ENCODE measurements around the gene SRSF2.
"Not testable (repeated sequence)": the region's sequence is repeated elsewhere in the genome, so short reads cannot be mapped to it uniquely, and the experiment has no call there.

SRSF2 gene

DNA sequence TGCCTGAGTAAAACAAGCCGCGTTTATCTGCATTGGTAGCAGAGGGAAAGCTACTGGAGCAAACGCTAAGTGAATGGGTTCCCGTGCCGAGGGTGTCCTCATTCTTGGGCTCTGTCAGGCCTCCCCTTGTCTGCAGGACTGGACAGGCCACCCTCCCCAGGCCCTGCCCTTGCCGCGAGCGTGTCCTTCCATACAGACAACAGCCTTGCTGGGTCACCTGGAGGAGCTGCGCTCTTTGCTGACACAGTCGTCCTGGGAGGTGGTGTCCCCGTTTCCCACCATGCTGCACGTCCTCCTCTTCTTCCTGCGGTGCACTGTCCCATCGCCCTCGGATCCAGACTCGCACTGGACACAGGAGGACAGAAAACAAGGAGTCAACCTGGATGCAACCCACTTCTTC lies 18.6 kb downstream of the SRSF2 start:
- no peak overlapping the region for H3K4me3 ChIP-seq (ENCODE audit: low read length)
- TF ChIP-seq ZNF274 (IDR thresholded peaks at IDR 0.05; ENCODE audit: low read depth, low read length) = no peak

DNA sequence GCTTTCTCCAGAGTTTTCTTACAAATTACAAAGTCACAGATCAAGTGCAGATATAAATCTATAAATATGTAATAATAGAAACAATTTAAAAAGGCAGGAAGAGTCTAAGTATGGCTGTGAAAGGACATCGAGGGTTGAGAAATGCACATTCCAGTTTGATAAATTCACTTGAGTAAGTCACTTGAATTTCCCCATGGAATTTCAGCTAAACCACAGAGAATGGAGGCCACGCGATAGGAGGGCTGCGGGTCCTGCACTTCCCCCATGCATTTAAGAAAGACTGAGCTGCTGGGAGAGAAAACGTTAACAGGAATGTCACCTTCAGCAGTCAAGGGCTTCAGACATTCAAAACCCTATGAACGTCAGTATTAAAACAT lies 20.3 kb downstream of the SRSF2 start:
- no peak overlapping the region for H3K4me3 ChIP-seq (ENCODE audit: low read length)

DNA sequence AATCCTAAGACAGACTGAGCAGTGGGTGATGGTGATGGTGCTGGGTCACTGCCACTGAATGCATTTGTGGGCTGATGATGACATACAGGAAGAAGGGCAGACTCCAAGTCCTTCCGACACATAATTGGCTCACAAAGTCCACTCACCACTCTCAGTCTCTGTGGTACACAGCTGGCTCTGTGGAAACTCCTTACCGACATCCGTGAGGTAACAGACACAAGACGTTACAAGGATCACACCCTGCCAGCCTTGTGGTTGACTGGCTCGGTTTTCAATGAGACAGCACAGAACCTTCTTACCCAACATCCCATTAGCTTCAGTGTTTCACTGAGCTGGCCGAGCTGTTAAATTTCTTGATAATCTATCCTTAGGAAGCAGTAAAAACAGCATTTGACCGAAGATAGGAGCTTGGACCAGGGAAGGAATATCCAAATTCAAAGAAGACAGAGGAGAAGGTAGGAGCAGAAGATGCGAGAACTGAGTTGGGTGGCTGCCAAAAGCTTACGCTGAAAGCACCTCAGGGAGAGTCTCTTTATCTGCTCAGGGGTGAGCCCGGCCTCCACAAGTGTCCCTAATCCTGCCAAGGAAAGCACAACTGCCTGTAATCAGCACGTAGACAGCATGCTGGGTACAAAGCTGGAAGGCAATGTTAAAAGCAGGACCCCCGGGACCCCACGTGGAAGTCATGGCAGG lies 20.8 kb downstream of the SRSF2 start:
- TF ChIP-seq ZNF274 (IDR thresholded peaks at IDR 0.05; ENCODE audit: low read depth, low read length) = no peak
- H3K4me3 ChIP-seq (ENCODE audit: low read length) = no peak overlapping the region

More for the DNA sequence above, 20.3 kb downstream of the SRSF2 start:
- no peak for TF ChIP-seq ZNF274 (IDR thresholded peaks at IDR 0.05; ENCODE audit: low read depth, low read length)

DNA sequence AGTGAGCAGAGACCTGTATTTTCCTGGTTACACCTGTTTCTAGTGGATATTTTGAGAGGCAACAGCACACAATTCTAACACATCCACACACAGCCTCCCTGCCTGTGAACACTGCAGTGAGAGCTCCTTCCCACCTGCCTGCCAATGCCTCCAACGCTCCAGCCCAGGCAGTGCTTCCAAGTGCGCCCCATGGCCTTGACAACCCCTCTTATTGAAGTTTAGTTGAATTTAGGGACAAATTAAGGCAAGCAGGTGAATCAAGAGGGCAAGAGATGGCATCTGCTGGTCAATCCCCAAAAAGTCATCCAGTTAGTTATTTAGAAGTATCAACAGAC lies 21.7 kb downstream of the SRSF2 start:
- TF ChIP-seq ZNF274 (IDR thresholded peaks at IDR 0.05; ENCODE audit: low read depth, low read length) = no peak
- no peak overlapping the region for H3K4me3 ChIP-seq (ENCODE audit: low read length)

DNA sequence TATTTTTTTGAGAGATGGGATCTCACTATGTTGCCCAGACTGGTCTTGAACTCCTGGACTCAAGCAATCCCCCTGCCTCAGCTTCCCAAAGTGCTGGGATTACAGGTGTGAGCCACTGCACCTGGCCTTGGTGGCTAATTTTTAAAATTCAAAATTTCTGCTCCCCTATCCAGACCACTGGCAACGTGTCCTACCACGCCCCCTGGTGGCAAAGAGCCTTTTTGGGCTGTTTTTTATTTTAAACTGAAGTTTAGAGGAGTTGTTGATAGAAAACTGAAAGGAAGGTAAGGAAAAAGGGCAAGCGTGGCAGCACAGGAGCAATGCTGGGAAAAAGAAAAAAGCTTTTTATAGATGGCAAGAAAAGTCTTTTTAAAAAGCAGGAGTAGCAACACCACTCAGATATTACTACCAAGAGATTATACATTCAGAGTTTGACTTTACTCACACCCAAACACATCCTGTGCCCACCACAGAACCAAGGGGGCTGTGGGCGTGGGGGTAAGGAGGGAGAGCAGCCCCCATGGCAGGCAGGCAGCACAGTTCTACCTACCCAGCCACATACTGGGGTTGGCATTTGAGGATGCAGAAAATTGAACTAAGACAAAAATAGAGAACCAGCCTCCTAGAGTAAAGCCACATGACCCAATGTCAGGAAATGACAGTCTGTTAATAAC lies 22.2 kb downstream of the SRSF2 start:
- H3K4me3 ChIP-seq (ENCODE audit: low read length) = no peak overlapping the region

DNA sequence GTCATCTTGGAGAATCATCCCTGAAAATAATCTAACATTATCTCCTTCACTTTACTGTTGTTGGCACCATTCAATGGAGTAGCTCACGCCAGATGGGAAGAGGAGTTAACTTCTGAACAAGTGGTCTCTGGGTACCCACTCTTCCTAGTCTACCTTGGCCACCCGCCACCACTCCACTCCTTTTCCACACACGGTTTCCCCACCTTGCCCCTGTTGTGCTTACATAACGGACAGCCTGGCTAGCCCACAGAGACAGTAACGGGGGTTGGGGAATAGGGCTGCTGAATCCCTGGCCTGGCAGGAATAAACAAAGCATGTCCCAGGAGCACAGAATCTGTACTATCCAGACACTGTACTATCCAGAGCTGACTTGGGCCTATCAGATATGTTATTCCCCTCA lies 22.8 kb downstream of the SRSF2 start:
- TF ChIP-seq ZNF274 (IDR thresholded peaks at IDR 0.05; ENCODE audit: low read depth, low read length) = no peak
- H3K4me3 ChIP-seq (ENCODE audit: low read length) = no peak overlapping the region

More for the DNA sequence above, 22.2 kb downstream of the SRSF2 start:
- TF ChIP-seq ZNF274 (IDR thresholded peaks at IDR 0.05; ENCODE audit: low read depth, low read length) = no peak

DNA sequence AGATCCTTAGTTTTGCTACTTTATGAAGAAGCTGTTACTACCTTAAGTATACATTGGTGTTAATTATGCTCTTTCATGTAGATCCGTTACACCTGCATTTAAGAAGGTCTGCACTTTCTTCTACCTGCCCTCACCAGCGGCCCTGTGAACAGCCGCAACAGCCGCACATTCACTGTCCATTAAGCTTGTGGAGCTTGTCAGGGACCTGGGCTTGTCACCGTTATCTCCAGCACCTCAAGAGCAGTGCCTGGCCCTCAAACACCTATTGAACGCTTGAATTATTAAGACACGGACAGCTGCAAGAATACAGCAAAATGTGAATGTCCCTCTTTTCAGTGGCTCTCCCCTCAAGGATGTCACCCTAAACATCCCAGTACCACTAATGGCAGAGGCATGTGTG lies 23.4 kb downstream of the SRSF2 start:
- TF ChIP-seq ZNF274 (IDR thresholded peaks at IDR 0.05; ENCODE audit: low read depth, low read length) = no peak
- no peak overlapping the region for H3K4me3 ChIP-seq (ENCODE audit: low read length)

DNA sequence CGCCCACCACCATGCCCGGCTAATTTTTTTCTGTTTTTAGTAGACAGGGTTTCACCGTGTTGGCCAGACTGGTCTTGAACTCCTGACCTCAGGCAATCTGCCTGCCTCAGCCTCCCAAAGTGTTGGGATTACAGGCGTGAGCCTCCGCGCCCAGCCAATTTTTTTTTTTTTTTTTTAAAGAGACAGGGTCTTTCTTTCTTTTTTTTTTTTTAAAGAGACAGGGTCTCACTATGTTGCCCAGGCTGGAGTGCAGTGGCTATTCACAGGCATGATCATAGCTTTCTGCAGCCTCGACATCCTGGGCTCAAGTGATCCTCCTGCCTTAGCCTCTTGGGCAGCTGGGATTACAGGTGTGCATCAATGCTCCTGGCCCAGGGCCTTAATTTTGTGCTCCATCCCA lies 24.8 kb downstream of the SRSF2 start:
- not testable (repeated sequence) for H3K4me3 ChIP-seq (ENCODE audit: low read length)

DNA sequence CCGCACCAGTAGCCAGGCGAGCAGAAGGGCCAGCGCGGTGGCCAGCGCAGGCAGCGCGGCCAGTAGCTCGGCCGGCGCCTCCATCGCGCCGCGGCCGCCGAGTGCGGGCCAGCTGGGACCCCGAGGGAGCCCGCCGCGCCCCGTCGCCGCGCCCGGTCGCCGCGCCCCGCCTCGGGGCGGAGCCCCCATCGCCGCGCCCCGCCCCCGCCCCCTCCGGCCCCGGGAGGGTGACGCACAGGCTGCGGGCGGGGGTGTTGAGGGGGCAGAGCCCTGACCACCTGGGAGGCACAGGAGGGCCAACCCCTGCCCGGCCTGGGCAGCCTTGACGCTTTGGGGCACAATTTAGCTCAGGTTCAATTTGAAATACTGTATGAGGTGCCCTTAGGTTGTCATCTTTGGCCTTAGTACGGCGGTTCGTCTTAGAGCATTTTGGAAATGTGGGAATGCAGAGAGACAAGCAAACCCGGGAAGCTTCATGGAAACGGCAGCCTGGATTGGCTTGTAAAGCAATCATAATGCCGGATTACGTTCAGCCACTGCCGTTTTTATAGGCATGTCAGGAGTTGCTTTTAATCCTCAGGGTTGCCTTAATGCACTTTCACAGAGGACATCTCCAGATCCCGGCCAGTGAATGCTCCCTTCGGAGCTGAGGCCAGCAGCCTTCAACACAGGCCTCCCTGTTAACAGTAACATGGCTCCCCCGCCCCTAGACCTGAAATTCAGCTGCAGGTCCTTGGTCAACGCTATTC lies 26.1 kb downstream of the SRSF2 start, which contains the start of gene MXRA7:
MXRA7 (minus strand) TSS at position 103 of the 749 bp plus-strand sequence; CDS start at position 84, 19 bp downstream.
- TF ChIP-seq ZNF274 (IDR thresholded peaks at IDR 0.05; ENCODE audit: low read depth, low read length) = no peak
- H3K4me3 ChIP-seq (ENCODE audit: low read length) = peak within 1 kb of the TSS; percentile 37

DNA sequence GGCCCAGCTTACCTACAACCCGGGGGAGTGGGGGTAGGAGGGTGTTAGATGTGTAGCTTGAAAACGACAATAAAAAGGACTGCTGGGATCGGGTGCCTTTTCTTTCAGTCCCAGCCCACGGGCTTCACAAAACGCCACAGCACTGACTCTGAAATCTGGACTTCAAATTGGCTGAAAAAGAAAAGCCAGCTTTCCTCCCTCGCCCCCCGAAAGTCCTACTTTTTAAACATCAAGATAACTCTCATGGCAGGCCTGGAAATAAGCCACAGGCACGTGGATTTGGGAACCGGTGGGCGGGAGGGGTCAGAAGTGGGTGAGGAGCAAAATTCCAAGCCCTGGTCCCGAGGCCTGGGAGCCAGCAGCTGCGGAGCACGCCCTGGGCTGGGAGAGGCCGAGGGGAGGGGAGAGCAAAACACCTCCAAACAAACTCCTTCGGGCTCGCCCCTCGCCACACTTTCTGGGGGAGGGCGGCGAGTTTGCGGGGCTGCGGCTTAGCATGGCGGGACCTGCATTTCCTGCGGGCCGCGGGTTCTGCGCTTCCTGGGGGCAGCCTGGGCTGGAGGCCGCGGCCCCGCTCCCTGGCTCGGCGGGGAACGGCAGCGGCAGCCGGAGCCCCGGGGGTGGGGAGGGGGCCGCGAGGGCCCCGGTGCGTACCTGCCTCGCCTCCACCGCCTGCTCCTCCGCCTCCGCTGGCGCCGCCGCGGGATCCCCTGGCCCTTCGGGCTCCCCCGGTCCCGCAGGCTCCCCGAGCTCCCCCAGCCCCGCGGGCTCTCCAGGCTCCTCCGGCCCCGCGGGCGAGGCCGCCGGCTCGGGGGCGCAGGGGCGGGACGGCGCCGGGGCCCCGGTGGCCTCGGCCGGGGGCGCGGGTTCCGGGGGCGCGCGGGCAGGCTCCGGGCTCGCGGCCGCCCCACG lies 26.9 kb downstream of the SRSF2 start:
- peak overlapping the region; percentile 37 for H3K4me3 ChIP-seq (ENCODE audit: low read length)

DNA sequence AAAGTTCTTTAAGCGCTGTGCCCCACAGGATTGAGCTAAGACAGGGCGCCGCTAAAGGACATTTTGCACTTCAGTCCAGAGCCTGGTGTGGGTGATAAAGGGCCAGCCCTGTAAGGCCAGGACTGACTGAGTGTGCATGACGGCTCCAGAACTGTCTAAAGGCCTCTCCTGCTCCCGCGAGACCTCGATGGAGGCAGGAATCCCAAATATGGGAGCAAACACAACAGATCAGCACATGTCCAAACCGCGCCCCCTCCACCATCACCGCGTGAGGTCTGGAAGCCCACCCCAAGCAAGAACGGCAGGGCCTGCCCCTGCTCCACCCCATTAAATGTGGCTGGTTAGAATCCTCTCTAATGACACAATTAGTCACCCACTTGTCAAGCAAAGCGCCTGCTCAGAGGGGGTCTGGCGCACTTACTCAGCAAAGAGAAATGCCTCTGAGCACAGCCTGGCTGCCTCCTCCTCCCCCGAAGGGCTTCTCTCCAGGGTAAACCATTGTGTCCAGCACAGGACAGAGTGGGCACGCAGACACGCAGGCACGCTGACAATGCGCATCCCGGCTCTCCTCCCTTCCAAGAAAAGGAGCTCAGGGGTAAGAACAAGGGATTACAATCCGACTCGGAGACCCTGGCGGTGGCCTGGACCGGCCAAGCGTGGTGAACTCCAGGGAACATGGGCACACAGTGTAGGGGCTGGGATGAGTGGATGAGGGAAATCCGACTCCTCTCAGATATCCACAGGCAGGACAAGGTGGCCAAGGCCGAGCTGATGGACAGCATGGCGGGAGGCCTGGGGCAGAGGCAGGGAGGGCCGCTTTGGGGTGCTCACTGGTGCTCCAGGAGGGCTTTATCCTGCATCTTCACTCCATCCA lies 27.8 kb downstream of the SRSF2 start:
- TF ChIP-seq ZNF274 (IDR thresholded peaks at IDR 0.05; ENCODE audit: low read depth, low read length) = no peak
- H3K4me3 ChIP-seq (ENCODE audit: low read length) = no peak overlapping the region

DNA sequence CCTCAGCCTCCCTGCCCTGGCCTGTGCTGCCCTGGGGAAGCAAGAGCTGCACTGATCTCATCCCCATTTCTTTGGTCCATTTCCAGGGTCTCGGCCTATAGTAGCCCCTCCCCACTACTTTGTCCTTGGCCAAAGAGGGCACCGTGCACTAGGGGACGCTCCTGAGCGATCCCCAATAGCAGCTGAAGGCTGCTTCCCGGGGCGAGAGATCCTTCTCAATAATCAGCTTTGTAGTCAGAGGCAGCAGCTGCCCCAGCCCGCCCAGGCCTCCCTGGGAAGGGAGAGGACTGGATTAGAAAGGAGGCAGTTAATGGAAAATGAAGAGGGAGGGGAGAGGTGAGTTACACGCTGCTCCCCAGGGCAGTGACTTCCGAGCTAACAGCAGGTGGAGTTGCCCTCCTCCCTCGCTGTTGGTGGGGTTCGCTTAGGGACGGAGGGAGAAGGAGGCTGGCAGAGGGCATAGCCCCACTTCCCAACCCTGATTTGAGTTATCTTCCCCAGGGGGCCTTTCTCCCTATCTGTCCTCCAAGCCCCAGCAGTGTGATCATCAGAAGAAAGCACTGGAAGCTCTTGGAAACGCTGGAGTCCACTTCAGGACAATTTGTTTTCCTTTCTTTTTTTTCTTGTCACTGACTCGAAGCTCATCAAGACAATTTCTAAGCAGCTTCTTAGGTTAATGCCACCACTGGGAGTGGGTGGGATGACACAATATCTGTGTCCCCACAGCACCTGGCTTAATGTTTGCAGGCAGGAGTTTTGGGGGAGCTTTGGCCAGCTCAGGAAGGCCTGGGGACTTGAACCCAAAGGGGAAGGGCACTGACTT lies 28.9 kb downstream of the SRSF2 start:
- no peak overlapping the region for H3K4me3 ChIP-seq (ENCODE audit: low read length)

More for the DNA sequence above, 28.9 kb downstream of the SRSF2 start:
- no peak for TF ChIP-seq ZNF274 (IDR thresholded peaks at IDR 0.05; ENCODE audit: low read depth, low read length)
